ENCODE measurements around the gene CTNNA3.

DNA sequence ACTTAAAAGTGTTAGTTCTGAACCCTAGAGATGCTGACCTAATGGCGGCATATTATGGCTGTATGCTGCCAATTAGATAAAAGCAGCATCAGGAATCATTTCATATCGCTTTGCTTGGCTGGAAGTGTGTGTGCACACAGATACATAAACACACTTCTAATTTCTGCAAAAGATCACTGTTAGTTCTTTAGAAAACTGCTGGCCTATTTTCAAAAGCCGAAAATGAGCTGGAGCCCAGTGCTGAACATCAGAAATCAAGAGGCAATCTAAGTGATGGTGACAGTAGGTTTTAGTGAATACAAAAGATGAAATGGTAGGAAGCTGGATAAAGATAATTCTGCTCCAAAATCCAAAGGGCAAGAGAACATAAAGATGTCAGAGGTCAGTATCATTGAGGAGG is 1516.0 kb downstream of the CTNNA3 start:
- TF ChIP-seq, protein P1, sequence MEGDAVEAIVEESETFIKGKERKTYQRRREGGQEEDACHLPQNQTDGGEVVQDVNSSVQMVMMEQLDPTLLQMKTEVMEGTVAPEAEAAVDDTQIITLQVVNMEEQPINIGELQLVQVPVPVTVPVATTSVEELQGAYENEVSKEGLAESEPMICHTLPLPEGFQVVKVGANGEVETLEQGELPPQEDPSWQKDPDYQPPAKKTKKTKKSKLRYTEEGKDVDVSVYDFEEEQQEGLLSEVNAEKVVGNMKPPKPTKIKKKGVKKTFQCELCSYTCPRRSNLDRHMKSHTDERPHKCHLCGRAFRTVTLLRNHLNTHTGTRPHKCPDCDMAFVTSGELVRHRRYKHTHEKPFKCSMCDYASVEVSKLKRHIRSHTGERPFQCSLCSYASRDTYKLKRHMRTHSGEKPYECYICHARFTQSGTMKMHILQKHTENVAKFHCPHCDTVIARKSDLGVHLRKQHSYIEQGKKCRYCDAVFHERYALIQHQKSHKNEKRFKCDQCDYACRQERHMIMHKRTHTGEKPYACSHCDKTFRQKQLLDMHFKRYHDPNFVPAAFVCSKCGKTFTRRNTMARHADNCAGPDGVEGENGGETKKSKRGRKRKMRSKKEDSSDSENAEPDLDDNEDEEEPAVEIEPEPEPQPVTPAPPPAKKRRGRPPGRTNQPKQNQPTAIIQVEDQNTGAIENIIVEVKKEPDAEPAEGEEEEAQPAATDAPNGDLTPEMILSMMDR (IDR thresholded peaks at IDR 0.05 in 4 of 5, conservative IDR thresholded peaks at IDR 0.05 in 1 of 5) = no peak
- TF ChIP-seq POLR2A (IDR thresholded peaks at IDR 0.05) = no peak
